Hepatocyte (in vitro differentiated cells): ENCODE measurements around the gene MRO. TPM values are rescaled to one million over a fixed set of nuclear protein-coding genes. Genes with fewer than 3 reads are reported as not detected.
"Not testable (repeated sequence)": the region's sequence is repeated elsewhere in the genome, so short reads cannot be mapped to it uniquely, and the experiment has no call there.

Source experiments
- DNase-seq: peaks from one replicate; pipeline ENCODE4 v3.0.0-alpha.2; 2016; ENCODE audit warnings: low spot score
- H2AFZ ChIP-seq: fragments of 200-600 bp; sonication (generic); 2 replicates; pipeline ENCODE4 v1.6.0; 2016; ENCODE audit warnings: antibody characterized with exemption, mild to moderate bottlenecking
- H3K27ac ChIP-seq: fragments of 200-600 bp; sonication (generic); 2 replicates; pipeline ENCODE4 v1.5.1; 2016; ENCODE audit warnings: mild to moderate bottlenecking
- H3K27me3 ChIP-seq: fragments of 200-600 bp; sonication (generic); 2 replicates; pipeline ENCODE4 v1.6.1; 2016
- H3K36me3 ChIP-seq: fragments of 200-600 bp; sonication (generic); replicated peaks from 2 replicates; pipeline ENCODE4 v1.5.1; 2016; ENCODE audit warnings: low read depth; ENCODE audit not compliant: insufficient read depth
- H3K4me1 ChIP-seq: fragments of 200-600 bp; sonication (generic); 2 replicates; pipeline ENCODE4 v1.5.1; 2016; ENCODE audit warnings: mild to moderate bottlenecking, moderate library complexity; ENCODE audit not compliant: insufficient read depth
- H3K4me2 ChIP-seq: fragments of 200-600 bp; sonication (generic); 2 replicates; pipeline ENCODE4 v1.6.0; 2016
- H3K4me3 ChIP-seq: fragments of 200-600 bp; sonication (generic); 2 replicates; pipeline ENCODE4 v1.5.1; 2016; ENCODE audit warnings: mild to moderate bottlenecking
- H3K79me2 ChIP-seq: fragments of 200-600 bp; sonication (generic); 2 replicates; pipeline ENCODE4 v1.6.0; 2017; ENCODE audit warnings: mild to moderate bottlenecking
- H3K9me2 ChIP-seq: fragments of 200-600 bp; sonication (generic); replicated peaks from 2 replicates; pipeline ENCODE4 v1.6.0; 2017; ENCODE audit warnings: mild to moderate bottlenecking; ENCODE audit not compliant: insufficient read depth
- H3K9me3 ChIP-seq: fragments of 200-600 bp; sonication (generic); 2 replicates; pipeline ENCODE4 v1.5.1; 2016; ENCODE audit warnings: low read depth, mild to moderate bottlenecking
- H4K20me1 ChIP-seq: fragments of 200-600 bp; sonication (generic); 2 replicates; pipeline ENCODE4 v1.6.0; 2016; ENCODE audit warnings: mild to moderate bottlenecking; ENCODE audit not compliant: insufficient read depth, poor library complexity, severe bottlenecking
- EZH2 ChIP-seq: fragments of 200-600 bp; sonication (generic); IDR thresholded peaks from 2 replicates; pipeline ENCODE4 v1.6.1; 2016; ENCODE audit warnings: antibody characterized with exemption, mild to moderate bottlenecking, borderline replicate concordance
- EZH2phosphoT487 ChIP-seq: fragments of 200-600 bp; sonication (generic); IDR thresholded peaks from one replicate; pipeline ENCODE4 v1.6.1; 2018; ENCODE audit warnings: antibody characterized with exemption, mild to moderate bottlenecking, low read depth, moderate library complexity; ENCODE audit not compliant: unreplicated experiment, severe bottlenecking
- WGBS: methylation state at CpG from one replicate; pipeline ENCODE4 v1.1.6; 2016; ENCODE audit warnings: low lambda C conversion rate; ENCODE audit errors: missing lambda C conversion rate; 5-methylcytosine and 5-hydroxymethylcytosine counted together
- polyA plus RNA-seq: library from polyadenylated mRNA; unstranded; fragments of >200 nt; fragmentation: Nextera tagmentation; extraction: Ambion mirVana; gene quantifications from 2 replicates; pipeline ENCODE4 v1.2.1, GENCODE V29; 2016
- total RNA-seq: library from RNA; depleted of rRNA; stranded (reverse); fragments of >200 nt; gene quantifications from 2 replicates; pipeline ENCODE4 v1.2.3, GENCODE V29; 2014
- TF ChIP-seq, protein P1 (sequence below): fragments of 200-600 bp; sonication (generic); IDR thresholded peaks from 2 replicates; pipeline ENCODE4 v1.5.1; 2016; ENCODE audit warnings: antibody characterized with exemption, mild to moderate bottlenecking; ENCODE audit not compliant: poor library complexity

MRO gene
- total and polyA plus RNA-seq, 2 experiments from 2014 or later, result 1.3 to 2.0 TPM

DNA sequence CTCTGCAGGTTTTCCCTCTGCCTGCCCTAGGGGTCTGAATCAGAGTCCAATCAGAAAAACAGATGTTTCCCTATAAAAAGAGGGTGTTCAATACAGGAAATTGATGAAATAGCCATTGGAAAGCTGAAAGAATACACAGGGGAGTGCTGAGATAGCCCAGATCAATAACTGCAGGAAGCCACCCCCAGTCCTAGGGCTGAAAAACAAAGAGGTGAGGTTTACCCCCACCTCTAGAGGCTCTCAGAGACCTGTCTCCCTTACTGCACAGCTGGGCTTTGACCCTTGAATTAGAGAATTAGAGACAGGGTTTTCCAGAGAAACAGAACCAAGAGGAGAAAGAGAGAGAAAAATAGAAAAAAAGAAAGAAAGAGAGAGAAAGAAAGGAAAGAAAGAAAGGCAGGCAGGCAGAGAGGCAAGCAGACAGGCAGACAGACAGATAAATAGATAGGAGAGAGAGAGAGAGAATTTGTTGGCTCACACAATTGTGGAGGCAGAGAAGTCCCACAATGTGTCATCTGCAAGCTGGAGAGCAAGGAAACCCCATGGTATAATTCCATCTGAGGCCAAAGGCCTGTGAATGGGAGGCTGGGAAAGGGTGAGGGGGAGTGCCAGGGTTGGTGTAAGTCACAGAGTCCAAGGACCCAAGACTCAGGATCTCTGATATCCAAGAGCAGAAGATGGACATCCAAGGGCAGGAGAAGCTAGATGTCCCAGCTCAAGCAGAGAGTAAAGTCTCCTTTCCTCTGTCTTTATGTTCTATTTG is 40.2 kb upstream of the MRO start:
- TF ChIP-seq EZH2phosphoT487 (no peak), EZH2 (no peak)
- TF ChIP-seq, protein P1, sequence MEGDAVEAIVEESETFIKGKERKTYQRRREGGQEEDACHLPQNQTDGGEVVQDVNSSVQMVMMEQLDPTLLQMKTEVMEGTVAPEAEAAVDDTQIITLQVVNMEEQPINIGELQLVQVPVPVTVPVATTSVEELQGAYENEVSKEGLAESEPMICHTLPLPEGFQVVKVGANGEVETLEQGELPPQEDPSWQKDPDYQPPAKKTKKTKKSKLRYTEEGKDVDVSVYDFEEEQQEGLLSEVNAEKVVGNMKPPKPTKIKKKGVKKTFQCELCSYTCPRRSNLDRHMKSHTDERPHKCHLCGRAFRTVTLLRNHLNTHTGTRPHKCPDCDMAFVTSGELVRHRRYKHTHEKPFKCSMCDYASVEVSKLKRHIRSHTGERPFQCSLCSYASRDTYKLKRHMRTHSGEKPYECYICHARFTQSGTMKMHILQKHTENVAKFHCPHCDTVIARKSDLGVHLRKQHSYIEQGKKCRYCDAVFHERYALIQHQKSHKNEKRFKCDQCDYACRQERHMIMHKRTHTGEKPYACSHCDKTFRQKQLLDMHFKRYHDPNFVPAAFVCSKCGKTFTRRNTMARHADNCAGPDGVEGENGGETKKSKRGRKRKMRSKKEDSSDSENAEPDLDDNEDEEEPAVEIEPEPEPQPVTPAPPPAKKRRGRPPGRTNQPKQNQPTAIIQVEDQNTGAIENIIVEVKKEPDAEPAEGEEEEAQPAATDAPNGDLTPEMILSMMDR, result no peak
- no peak overlapping the region for H3K4me2 ChIP-seq
- H3K9me2 ChIP-seq, result no peaks in the 10 kb centered on the region
- peaks cover 12% of the 10 kb centered on the region for H3K4me1 ChIP-seq
- H3K9me3 ChIP-seq, result no peaks in the 10 kb centered on the region
- H2AFZ ChIP-seq, result no peak overlapping the region
- no peaks in the 10 kb centered on the region for H3K27me3 ChIP-seq
- no peak for DNase-seq
- H3K79me2 ChIP-seq, result no peaks in the 10 kb centered on the region
- H3K4me3 ChIP-seq, result no peak overlapping the region
- H4K20me1 ChIP-seq, result no peaks in the 10 kb centered on the region
- no peaks in the 10 kb centered on the region for H3K36me3 ChIP-seq
- no peak overlapping the region for H3K27ac ChIP-seq

- Histone ChIP-seq H4K20me1 (no peaks in the 10 kb centered on the region), H3K27me3 (no peaks in the 10 kb centered on the region), H3K4me2 (no peak overlapping the region), H3K36me3 (no peaks in the 10 kb centered on the region), H3K4me1 (peaks cover 10% of the 10 kb centered on the region), H3K9me2 (no peaks in the 10 kb centered on the region), H3K4me3 (no peak overlapping the region), H3K27ac (no peak overlapping the region), H2AFZ (no peak overlapping the region), H3K79me2 (no peaks in the 10 kb centered on the region), H3K9me3 (no peaks in the 10 kb centered on the region)
- TF ChIP-seq, protein P1, result no peak
- TF ChIP-seq EZH2 (no peak), EZH2phosphoT487 (no peak)
- 80% methylated on average over 3 of the region's 3 CpGs for WGBS
- DNase-seq, result no peak
Measured at GRCh38 chr18:50857694-50858093, 37.9 kb upstream of the MRO start.

DNA sequence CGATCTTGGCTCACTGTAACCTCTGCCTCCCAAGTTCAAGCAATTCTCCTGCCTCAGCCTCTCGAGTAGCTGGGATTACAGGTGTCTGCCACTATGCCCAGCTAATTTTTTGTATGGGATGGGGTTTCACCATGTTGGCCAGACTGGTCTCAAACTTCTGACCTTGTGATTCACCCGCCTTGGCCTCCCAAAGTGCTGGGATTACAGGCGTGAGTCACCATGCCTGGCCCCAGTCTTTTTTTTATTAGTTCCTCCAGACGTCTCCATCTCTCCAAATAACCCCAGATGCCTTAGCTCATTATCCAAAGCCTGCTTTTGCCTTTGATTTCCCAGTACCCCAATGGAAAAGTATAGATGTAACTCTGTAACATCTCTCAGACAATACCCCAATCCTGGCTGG is 37.4 kb upstream of the MRO start:
- not testable (repeated sequence) for H3K36me3 ChIP-seq, H3K9me2 ChIP-seq, H2AFZ ChIP-seq, DNase-seq, H3K4me2 ChIP-seq, H3K27me3 ChIP-seq, H3K4me3 ChIP-seq, H3K79me2 ChIP-seq, H4K20me1 ChIP-seq, H3K27ac ChIP-seq, H3K9me3 ChIP-seq
- peaks cover 10% of the 10 kb centered on the region for H3K4me1 ChIP-seq
- 75% methylated on average over 5 of the region's 5 CpGs for WGBS

GRCh38 chr18:50855976-50856757 is 36.4 kb upstream of the MRO start:
- TF ChIP-seq EZH2, result no peak
- TF ChIP-seq, protein P1, result no peak
- TF ChIP-seq EZH2phosphoT487, result no peak
- Histone ChIP-seq H3K4me2 (no peak overlapping the region), H3K36me3 (no peaks in the 10 kb centered on the region), H3K79me2 (no peaks in the 10 kb centered on the region), H3K4me3 (no peak overlapping the region), H3K4me1 (peaks cover 10% of the 10 kb centered on the region), H3K27me3 (no peaks in the 10 kb centered on the region), H4K20me1 (no peaks in the 10 kb centered on the region), H3K27ac (no peak overlapping the region), H2AFZ (no peak overlapping the region), H3K9me2 (no peaks in the 10 kb centered on the region), H3K9me3 (no peaks in the 10 kb centered on the region)
- no peak for DNase-seq
- WGBS, result 91% methylated on average over 13 of the region's 13 CpGs
